CD4-positive, alpha-beta T cell treated with Interleukin-15 for 1 hour (primary cell): ENCODE results near the gene PPM1F.

ENCODE experiments used
- DNase-seq: peaks from one replicate; pipeline ENCODE4 v3.0.0-alpha.2; 2020

PPM1F gene

DNA sequence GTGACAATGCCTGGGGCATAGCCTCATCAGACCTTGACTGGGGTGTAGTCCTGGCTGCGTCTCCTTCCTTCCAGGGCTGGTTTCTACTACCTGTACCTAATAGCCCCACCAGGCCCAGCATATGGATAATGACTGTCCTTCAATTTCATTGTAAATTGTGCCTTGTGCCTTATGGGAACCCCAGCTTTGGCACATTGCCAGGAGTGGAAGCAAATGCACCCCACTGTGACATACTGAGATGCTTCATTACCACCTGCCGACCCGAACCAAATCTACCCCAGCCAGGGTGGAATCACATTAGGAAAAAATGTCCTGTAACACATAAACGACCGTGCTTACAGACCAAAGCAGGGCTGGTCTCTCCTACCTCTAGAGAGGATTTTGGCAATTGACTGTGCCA, 22.6 kb upstream of the PPM1F start:
- DNase-seq, result no peak

DNA sequence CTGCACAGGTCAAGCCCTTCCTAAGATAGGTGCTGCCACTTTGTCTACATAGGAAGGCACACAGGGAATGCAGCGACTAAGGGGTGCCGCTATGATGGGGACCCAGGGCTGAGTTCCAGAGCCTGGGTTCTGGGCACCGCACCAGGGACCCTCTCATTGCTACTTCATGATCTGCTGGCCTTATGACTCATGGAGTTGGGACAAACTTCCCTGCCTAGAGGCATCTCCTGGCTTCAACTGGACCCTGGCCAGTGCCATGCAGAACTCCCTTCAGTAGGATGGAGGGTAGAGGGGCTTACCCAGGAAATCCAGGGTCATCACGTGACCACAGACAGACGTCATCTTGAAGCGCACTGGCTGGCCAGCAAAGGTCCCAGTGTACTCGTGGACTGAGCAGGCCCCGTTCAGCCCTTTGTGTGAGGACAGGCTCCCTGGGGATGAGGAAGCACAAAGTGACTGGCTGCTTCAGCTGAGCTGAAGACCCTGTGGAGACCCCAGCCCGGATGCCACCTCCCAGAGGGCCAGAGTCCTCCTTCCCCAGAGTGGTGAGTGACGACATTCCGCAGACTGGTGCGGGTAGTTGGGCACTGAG, 21.5 kb upstream of the PPM1F start:
- DNase-seq, result no peak

DNA sequence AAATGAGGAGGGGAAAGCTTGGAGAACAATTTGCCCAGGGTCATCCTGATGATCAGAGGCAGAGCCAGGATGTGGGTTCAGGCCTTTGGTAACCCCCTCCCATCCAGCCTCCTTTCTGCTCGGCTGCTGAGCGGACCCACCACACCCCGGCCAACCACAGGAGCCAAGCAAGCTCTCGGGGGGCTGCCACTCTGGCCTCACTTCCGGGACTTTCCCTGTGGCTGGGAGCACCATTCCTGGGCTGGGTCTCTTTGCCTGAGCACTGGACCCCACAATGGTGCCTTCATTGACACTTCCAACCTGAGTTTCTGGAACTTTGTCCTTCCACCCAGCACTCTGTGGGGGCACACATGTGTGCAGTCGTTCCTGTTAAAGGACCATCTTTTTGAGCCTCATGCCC, 20.2 kb upstream of the PPM1F start:
- no peak for DNase-seq

DNA sequence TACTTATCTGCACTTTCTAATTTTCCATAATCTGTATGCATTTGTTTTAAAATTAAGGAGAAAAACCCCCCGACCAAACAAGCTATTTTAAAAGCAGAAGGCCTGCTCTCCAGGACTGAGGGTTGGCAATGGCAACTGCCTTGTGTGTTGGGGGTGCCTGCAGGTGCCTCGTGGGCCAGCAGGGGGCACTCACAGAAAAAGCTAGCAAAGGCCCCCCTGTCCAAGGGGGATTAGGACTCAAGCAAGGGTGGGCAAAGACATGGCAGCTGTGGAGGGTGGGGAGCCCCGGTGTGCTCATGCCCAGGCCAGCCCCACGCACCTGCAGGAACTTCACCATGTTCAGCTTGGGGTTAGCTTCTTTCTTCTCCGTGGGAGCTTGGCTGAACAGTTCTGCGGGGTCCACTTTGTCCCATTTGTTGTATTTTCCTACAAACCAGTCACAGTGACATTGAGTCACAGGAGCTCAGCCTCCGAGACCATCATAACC, 19.7 kb upstream of the PPM1F start:
- DNase-seq, result peak; percentile 38

DNA sequence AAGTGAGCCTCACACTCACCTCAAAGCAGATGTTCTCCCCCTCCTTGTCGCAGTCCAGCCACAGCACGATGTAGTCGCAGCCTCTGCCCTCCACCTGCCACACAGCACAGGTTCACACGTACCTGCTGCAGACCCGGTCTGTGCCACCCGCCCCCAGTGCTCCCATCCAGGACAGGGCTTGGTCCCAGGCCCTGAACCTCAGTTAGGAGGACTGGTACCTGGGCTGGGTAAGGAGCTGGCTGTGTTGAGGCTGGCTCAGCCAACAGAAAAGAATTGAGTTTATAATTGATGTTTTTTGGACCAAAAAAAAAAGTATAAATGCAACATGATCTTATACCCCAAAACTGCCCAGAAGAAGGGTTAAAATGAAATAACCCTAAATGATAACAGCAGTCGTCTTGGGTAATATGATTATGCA, 19.2 kb upstream of the PPM1F start:
- no peak for DNase-seq

DNA sequence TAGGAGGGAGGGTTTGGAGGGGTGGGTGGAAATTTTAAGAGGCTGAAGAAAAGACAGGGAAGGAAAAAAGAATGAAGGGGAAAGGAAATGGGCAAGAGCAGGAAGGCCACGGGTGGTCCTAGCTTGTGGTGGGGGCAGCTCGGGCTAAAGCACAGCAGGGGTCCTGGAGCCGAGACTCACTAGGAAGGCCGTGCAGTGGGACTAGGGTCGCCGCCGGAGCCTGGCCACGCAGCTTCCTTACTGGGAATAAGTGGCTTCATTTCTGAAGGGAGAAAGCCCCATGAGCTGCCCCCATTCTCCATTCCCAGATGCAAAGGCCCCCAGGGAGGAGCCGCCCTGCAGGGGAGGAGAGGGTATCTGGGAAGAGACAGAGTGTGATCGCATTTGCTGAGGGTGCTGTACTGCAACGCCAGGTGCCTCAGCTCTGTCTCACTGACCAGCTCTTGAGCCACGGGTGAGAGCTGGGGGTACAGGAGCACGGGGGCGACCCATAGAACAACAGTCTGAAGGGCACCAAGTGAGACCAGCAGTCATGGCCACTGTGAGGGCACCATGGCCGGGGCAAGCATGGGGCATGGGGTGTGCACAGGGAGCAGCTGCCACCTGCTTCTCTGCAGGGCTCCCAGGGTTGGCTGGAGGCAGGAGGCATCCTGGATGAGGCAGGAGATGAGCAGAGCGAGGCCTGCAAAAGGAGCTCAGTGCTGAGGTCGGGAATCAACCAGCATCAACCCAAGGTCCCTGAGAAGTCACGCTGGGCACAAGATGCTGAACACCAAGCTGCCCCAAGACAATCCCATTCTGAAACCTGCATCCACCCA, 18.4 kb upstream of the PPM1F start:
- no peak for DNase-seq

DNA sequence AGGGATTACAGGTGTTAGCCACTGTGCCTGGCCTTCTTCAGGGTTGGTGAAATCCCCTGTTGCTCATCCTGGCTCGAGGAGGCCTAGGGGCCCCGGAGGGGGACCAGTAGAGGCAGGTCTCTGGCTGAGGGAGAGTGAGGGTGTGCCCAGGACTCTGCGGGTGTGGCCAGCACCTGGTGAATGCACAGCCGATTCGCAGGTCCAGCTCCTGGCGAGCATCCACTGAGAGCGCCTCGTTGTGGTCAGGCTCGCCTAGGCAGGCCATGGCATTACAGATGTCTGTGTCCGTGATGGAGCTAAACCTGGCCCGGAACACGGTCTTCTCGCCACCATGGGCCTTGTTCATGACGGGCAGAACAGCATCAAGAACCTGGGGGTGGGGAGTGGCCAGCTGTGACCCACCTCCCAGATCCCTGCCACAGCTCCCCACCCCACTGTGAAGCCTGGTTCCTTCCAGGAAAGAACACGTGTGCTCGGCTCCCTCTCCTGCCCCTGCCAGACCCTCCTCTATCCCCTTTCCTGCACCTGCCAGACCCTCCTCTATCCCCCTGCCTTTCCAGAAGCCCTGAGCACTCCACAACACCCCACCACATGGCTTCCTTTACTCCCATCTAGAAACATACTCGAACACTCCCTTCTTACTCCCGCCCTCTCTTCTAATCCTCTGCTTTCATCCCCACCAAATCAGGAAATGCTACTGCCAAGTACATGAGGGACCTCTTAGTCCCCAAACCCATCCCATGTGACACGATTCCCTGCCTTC, 17.6 kb upstream of the PPM1F start:
- no peak for DNase-seq

DNA sequence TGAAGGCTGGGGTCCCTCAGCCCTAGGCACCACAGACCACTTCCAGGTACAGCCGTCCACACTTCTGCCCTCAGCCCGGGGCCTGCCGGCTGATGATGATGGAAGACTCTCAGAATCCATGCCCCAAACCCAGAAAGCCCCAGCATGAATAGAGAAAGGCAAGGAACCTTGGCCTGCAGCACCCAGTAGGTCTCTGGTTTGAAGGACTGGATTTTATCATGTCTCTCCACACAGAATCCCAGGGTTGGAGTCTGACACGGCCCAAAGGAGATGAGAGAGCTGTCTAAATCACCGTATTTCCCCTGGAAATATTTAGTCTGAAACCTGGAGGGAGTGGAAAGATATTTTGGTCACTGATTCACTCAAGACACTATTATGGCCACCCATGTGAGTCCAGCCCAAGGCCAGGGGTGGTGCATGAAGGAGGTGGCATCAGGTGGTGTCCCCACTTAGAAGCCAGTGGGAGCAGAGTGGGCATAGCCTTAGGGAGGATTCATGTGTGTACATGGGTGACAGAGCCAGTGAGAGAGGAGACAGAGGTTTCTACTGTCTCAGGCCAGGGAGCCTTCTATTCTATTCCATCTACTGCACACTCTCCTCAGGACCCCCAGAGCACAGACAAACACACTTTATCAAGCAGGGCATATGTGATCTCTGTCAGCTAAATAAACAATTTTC, 15.9 kb upstream of the PPM1F start:
- no peak for DNase-seq

DNA sequence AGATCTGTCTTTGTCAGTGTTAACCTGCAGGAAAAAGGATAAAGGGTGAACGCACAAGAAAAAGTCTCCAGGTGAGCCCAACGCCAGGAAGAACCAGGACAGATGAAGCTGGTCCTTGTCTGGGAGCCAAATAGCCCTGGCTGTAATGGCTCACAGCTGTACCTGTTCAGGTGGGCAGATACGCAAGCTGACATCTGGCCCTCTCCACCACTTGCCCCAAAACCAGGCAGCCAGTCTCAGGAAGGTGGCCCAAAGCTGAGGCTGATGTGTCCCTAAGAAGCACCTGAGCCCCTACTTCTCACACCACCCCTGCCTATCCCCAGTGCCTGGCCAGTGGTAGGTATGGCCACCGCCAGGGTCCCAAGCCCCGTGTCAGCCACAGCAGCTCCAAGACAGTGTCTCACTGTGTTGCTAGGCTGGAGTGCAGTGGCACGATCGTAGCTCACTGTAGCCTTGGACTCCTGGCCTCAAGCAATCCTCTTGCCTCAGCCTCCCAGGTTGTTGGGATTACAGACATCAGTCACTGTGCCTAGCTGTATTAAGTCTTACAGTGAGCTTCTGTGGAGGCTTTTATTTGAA, 15.1 kb upstream of the PPM1F start:
- DNase-seq, result no peak

DNA sequence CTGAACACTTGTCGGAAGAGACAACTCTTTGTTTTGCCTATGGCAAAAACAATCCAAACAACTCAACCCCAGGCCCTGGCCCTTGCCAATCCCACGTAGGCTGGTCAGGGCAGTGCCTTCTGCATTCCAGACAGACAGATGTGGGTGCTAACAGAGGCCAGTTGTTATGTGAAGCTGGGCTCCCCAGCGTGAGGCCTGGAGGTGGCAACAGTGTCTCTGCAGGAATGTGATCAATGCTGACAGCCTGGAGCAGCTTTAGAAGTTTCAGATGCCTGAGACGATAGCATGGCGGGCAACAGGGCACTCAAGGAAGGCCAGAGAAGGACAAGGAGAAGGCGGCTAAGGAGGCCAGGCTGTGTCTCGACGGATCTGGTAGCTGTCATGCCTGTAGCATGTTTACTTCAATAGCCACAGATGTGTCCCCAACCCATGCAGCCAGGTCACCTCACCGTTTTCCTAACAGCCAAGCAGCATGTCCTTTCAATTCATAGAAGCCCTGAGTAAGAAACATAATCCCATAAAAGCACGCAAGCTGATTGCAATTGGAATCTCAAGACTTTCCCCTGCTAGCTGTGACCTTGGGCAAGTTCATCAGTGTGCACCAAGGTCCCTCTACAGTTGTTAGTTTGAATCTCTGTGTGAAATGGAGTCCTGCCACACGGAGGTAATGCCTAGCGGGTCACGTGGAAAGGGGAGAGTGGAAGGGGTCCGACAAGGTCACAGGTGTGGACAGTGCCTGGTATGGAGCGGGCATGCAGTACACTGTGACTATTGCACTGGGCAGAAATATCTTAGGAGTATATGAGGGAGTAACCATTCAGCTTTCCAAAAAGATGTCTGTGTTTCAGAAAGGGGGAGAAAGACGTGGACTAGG, 14.2 kb upstream of the PPM1F start:
- no peak for DNase-seq

DNA sequence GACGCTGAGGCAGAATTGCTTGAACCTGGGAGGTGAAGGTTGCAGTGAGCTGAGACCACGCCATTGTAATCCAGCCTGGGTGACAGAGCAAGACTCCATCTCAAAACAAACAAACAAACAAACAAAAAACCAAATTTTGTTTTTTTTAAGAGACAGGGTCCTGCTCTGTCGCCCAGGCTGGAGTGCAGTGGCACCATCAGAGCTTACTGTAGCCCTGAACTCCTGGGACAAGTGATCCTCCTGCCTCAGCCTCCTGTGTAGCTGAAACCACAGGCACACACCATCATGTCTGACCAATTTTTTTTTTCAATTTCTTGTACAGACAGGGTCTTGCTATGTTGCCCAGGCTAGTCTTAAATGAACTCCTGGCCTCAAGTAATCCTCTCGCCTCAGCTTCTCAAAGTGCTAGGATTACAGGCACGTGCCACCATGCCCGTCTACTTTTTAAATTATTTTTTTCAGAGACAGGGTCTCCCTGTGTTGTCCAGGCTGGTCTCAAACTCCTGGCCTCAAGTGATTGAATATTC, 13.2 kb upstream of the PPM1F start:
- no peak for DNase-seq

DNA sequence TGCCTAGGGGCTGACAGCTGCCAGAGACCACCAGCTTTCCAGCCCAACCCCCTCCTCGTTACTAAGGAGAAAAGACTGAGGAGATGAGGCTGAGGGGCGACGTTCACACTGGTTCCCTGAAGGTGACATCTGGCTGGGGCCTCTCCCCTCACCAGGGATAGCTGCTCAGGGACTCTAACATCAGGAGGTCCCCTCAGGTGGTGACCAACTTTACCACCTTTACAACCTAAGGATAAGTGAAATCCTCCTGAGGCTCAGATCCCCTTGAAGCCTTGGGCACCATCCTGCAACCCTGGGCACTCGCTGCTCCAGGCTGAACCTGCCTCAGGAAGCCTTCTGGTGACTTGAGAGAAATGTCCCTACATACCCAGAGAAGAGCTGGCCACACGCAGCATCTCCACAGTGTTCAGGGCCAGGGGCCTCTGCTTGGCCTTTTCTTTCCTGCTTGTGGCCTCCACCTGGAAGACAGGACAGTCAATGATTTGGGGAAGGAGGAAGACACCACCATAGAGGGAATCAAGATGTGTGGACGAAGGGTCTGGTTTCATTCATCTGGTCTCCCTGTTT, 12.4 kb upstream of the PPM1F start:
- DNase-seq, result no peak

DNA sequence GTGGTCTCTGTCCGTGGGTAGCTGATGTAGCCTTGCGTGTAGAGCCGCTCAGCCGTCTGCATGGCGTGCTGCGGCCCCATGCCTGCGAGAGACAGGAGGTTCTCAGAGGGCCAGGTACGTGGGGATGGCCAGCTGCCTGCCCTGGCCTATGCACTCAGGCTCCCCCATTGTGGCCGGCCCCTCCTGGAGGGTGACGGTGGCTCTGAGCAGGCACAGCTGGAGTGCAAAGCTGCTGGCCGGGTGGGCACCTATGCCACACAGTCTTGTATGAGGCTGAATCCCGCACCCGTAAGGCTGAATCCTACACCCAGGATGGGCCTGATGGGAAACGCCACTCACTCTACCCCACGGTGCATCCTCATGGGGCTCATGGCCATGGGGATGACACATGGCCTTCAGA, 11.6 kb upstream of the PPM1F start:
- DNase-seq, result no peak

DNA sequence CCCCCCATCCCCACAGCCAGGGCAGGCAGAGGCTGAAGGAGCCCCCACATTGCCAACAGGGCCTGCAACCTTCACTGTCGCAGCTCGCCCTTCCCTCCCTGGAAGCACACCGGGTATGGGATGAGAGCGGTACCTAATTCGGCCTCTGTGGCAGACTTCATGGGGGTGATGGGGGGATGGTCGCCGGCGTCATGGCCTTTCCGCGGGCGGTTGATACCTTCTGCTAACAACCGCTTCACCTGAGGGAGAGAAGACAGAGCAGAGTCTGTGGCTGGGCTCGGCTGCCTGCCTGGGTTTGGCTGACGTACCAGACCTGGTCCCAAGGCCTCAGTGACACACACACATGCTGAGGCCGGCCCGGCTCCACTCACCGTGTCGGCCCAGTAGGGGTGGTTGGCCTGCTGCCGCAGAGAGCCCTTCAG, 11.2 kb upstream of the PPM1F start:
- no peak for DNase-seq

DNA sequence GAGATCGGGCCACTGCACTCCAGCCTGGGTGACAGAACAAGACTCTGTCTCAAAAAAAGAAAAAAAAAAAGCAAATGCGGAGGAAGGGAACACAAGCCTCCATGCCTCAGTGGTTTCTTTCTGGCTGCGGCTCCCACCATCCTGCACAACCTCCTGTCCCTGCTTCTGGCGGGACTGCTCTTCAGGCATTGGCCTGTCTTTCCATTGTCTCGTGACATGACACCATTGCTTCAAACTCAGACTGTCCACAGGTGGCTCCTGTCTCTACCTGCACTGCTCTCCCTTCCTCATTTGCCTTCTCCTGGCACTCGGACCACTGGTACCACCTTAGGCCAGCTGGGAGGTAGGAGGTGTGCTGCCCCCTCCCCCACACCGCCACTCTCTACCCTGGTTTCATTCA, 10.6 kb upstream of the PPM1F start:
- no peak for DNase-seq

DNA sequence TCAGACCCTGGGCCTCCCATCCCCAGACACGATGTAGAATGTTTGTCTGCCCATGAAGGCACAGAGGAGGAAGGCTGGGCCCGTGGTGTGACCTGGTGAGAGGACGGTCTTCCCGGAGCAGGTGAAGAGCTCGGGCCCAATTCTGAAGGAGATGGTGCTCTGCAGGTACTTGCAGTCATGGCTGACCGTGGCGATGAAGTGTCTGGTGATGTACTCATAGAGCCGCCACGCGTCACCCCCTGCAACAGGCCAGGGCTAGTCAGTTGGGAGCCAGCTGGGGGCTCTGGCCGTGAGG, 10.0 kb upstream of the PPM1F start:
- no peak for DNase-seq

DNA sequence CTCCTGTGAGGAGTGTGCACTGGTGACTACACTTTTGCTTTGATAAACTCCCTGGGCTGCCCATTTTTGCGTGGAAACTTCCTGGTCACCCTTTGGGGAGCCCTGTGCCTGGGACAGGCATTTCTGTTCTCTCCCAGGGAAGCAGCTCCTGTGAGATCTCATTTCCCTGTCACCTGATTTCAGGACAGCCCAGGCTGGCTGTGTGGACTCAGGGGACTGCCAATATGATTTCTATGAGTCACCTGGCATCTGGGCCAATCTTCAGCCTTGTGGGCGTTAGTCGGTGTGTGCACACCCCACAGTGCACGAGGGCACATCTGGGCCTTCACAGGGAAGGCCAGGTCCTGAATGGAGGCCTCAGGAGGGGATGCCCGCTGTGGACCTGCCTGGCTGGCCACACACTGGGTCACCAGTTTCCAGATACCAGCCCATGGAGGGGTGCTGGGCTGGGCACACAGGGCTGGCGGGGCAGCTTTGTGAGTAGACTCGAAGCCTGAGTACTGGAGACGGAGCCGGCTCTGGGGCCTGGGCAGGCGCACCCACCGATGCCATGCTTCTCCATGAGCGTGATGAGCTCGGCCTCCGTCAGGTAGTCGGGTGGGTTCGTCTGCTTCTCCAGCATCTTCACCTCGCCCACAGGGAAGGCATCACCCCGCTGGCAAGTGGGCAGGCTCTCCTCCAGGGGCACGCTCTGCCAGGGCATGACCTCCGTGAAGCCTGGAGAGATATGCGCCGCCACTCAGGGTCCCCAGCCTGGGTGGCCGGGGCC, 9.4 kb upstream of the PPM1F start:
- DNase-seq, result no peak

DNA sequence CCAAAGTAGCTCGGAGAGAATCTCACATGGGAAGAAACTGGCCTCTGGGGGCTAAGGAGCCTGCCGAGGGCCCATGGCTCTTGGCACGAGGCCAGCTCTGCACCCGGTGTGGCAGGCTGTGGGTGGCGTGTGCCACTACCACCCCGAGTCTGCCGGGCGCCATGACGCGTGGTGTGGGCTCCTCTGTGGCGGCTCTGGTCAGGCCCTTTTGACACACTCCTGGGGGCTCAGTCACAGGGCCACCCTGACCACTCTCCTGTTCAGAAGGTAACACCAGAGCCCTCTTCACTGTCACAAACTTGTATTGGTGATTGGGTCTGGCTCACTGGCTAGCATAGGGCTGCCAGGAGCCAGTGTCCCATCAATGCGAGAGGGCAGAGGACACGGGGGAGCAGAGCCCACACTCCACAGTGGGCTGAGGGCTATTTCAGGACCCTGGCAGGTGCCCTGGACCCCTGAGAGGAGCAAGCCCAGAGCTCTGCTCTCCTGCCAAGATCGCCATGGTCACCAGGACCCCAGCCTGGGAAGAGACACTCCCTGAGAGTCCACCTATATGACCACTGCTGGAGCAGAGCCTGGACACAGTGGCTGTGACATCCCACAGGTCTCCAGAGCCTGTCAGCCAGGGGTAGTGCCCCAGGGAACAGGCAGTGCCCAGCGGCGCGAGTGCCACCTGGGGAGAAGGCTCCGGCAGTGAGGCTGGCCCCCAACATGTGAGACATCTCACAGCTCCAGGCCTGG, 8.6 kb upstream of the PPM1F start:
- no peak for DNase-seq

DNA sequence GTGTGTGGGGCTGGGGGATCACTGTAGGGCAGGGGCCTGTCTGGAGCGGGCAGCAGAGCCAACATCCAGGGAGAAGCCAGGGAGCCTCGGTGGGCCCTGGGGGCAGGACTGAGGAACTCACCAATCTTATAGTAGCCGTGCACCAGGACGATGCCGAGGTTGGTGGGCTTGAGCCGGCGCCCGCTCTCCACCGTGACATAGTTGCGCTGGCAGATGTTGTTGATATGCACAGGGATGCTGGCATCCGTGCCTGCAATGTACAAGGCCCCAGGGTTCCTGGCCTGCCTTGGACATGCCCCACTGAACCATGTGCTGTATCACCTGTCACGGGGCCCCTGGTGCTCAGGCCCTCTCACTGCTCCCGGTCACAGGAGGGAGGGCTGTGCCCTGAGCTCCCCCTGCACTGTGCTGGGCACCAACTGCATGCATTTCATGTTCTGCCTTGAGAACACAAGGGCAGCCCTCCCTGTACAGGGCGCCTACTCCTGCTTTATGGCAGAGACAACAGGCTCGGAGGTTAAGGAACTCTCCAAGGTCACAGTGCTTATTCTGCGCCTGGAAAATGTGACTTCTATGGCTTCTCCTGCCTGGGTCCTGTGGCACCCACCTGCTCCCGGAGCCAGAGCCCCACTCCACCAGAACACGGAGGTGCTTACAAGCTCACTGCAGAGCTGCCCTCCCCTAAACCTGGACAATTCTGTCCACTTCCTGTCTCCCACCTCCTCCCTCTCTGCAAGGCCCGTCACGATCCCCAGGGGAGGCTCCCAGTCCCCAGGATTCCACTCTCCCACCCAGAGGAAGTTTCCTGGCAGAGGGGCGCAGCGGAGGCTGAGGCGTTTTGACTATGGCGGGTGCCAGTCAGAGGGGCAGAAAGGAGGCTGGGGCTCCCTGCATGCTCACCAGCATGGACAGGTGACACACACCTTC, 7.8 kb upstream of the PPM1F start:
- DNase-seq, result no peak
